DOHH2 (cell line): ENCODE measurements around the gene CALN1.

Experiments
- CTCF ChIP-seq: fragments of 200-600 bp; sonication (generic); IDR thresholded peaks from one replicate; pipeline ENCODE4 v1.5.1; 2014; ENCODE audit warnings: antibody characterized with exemption, mild to moderate bottlenecking, low read depth, low read length; ENCODE audit not compliant: poor library complexity, severe bottlenecking
- EZH2phosphoT487 ChIP-seq: fragments of 200-600 bp; sonication (generic); IDR thresholded peaks from 2 replicates; pipeline ENCODE4 v1.6.1; 2017; ENCODE audit warnings: borderline replicate concordance, mild to moderate bottlenecking, antibody characterized with exemption, low read length, moderate library complexity, mixed read lengths

- no peak for TF ChIP-seq CTCF
- TF ChIP-seq EZH2phosphoT487: no peak
Measured at GRCh38 chr7:71842786-71843185, 569.4 kb downstream of the CALN1 start.
